Colonic mucosa (tissue), 4 donors: ENCODE data around the gene LAMB4. TPM values are rescaled to one million over a fixed set of nuclear protein-coding genes. Genes with fewer than 3 reads are reported as not detected.

ENCODE experiments used
- DNase-seq: peaks from one replicate; pipeline ENCODE4 v3.0.0-alpha.2; 2020
- H3K27ac ChIP-seq: fragments of 200-600 bp; one replicate; pipeline ENCODE4 v1.8.0; 2021
- H3K27me3 ChIP-seq: fragments of 200-600 bp; one replicate; pipeline ENCODE4 v1.8.0; 2021
- H3K36me3 ChIP-seq: fragments of 200-600 bp; one replicate; pipeline ENCODE4 v1.8.0; 2021
- H3K4me1 ChIP-seq: fragments of 200-600 bp; one replicate; pipeline ENCODE4 v1.8.0; 2021; ENCODE audit warnings: mild to moderate bottlenecking
- H3K4me3 ChIP-seq: fragments of 200-600 bp; one replicate; pipeline ENCODE4 v1.8.0; 2021
- H3K9ac ChIP-seq, 2 donors: one replicate each; pipeline ENCODE4 v1.7.0; 2013; ENCODE audit warnings: control low read depth in 2 of 2, low read depth in 2 of 2, low read length in 2 of 2
- H3K9me3 ChIP-seq: fragments of 200-600 bp; one replicate; pipeline ENCODE4 v1.8.0; 2021
- CTCF ChIP-seq: fragments of 200-600 bp; IDR thresholded peaks from one replicate; pipeline ENCODE4 v1.8.0; 2022; ENCODE audit warnings: antibody characterized with exemption, mild to moderate bottlenecking
- intact Hi-C: fragments of 100-400 bp; cut with DNase I; formaldehyde crosslinking; loops from one replicate; pipeline ENCODE4 v1.14.1; 2022
- total RNA-seq, 2 donors: library from RNA; stranded (reverse); fragmentation: NEBNext Ultra II Directional in 1 of 2; extraction: Animal tissue kit (Norgen Biotek cat#: 25700) in 1 of 2; gene quantifications; one replicate each; pipeline ENCODE4 v1.2.1, GENCODE V29; 2021
- donor health status: healthy.
- donor health status: DM: no; HTN: no; CAD: no.
- donor health status: DM: no; HTN: no; CAD: no.

LAMB4 gene
- total RNA-seq, 2 donors from 2014 or later: 0.27 TPM; not detected in 1

- Histone ChIP-seq H3K27ac (no peak overlapping the region), H3K4me3 (no peak overlapping the region), H3K4me1 (no peaks in the 10 kb centered on the region), H3K36me3 (no peaks in the 10 kb centered on the region), H3K9ac (no peak overlapping the region), H3K27me3 (no peaks in the 10 kb centered on the region), H3K9me3 (no peaks in the 10 kb centered on the region)
- no peak for DNase-seq
- TF ChIP-seq CTCF: no peak
- intact Hi-C loops: no loop called here
These were observed 85.0 kb downstream of the LAMB4 start for GRCh38 chr7:108045154-108045553.

GRCh38 chr7:108044345-108044744 lies 85.8 kb downstream of the LAMB4 start:
- H3K4me3 ChIP-seq: no peak overlapping the region
- no peaks in the 10 kb centered on the region for H3K27me3 ChIP-seq
- no peak for TF ChIP-seq CTCF
- H3K27ac ChIP-seq: no peak overlapping the region
- no peaks in the 10 kb centered on the region for H3K4me1 ChIP-seq
- intact Hi-C loops: no loop called here
- no peak overlapping the region for H3K9ac ChIP-seq
- no peaks in the 10 kb centered on the region for H3K9me3 ChIP-seq
- no peaks in the 10 kb centered on the region for H3K36me3 ChIP-seq
- DNase-seq: no peak

GRCh38 chr7:108038986-108039385 lies 91.2 kb downstream of the LAMB4 start:
- H3K27ac ChIP-seq: no peak overlapping the region
- H3K9me3 ChIP-seq: no peaks in the 10 kb centered on the region
- DNase-seq: no peak
- no peaks in the 10 kb centered on the region for H3K4me1 ChIP-seq
- no peak overlapping the region for H3K4me3 ChIP-seq
- H3K27me3 ChIP-seq: no peaks in the 10 kb centered on the region
- no peak overlapping the region for H3K9ac ChIP-seq
- no peaks in the 10 kb centered on the region for H3K36me3 ChIP-seq
- no peak for TF ChIP-seq CTCF
- intact Hi-C loops: no loop called here

- no peaks in the 10 kb centered on the region for H3K4me1 ChIP-seq
- no peak overlapping the region for H3K27ac ChIP-seq
- H3K9ac ChIP-seq: no peak overlapping the region
- H3K9me3 ChIP-seq: no peaks in the 10 kb centered on the region
- no peaks in the 10 kb centered on the region for H3K27me3 ChIP-seq
- no peak for DNase-seq
- intact Hi-C loops: no loop called here
- no peaks in the 10 kb centered on the region for H3K36me3 ChIP-seq
- TF ChIP-seq CTCF: no peak
- no peak overlapping the region for H3K4me3 ChIP-seq
These were observed 92.4 kb downstream of the LAMB4 start for GRCh38 chr7:108037741-108038140.

- no peak overlapping the region for H3K27ac ChIP-seq
These were observed 93.0 kb downstream of the LAMB4 start for GRCh38 chr7:108037140-108037539.

More at GRCh38 chr7:108037140-108037539, 93.0 kb downstream of the LAMB4 start:
- no peaks in the 10 kb centered on the region for H3K9me3 ChIP-seq
- H3K4me3 ChIP-seq: no peak overlapping the region
- no peaks in the 10 kb centered on the region for H3K4me1 ChIP-seq
- no peak for DNase-seq
- H3K36me3 ChIP-seq: no peaks in the 10 kb centered on the region
- intact Hi-C loops: no loop called here
- no peak for TF ChIP-seq CTCF
- no peak overlapping the region for H3K9ac ChIP-seq
- no peaks in the 10 kb centered on the region for H3K27me3 ChIP-seq
